ENCODE results near the gene TMUB2. TPM values are rescaled to one million over a fixed set of nuclear protein-coding genes. Genes with fewer than 3 reads are reported as not detected.
A peak's percentile ranks its signal among the peaks of the same experiment; 100 is the strongest.

Gene TMUB2
- total RNA-seq, 2 experiments from 2014 or later, result 31.4 to 34.1 TPM

DNA sequence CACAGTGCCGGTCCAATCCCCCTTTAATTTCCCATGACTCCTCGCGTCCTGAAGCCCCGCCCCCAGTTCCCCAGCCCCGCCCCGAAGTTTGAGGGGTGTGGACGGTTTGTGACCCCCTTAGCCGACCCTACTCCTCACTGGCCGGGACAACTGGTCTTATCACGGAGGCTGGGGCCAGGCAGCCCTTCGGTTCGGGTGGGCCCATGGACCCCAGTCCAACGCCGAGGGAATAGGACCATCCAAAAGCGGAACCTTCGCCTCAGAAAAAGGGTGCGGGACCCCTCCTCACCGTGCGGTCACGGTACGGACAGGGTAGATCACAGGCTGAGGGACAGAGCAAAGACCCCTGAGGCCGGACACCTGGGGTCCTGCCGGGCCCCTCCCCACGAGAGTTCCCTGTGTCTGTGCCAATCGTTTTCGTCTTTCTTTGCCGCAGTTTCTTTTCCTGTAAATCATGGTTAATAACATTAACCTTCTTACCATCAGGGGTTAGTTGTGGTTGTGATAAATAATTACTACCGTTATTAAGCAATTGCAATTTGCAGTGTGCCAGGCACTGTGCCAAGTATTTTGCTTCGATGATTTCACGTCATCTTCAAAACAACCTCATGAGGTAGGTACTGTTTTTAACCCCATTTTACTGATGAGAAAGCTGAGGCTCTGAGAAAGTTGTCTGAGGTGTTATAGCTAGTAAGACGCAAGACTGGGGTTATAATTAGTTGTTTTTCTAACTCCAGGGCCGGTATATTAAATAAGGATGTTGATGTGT lies 543 bp downstream of the TMUB2 start:
- H3K27me3 Mint-ChIP-seq, result no peaks in the 10 kb centered on the region
- peak; percentile 67 for ATAC-seq
- peaks cover 37% of the 10 kb centered on the region for H3K4me1 Mint-ChIP-seq
- peak overlapping the region; percentile 98 for H3K27ac Mint-ChIP-seq
- H3K36me3 Mint-ChIP-seq, result peaks cover 13% of the 10 kb centered on the region
- no peak for DNase-seq
- H3K9me3 Mint-ChIP-seq (ENCODE audit: low read depth), result no peaks in the 10 kb centered on the region
- peak overlapping the region; percentile 98 for H3K4me3 Mint-ChIP-seq
- CTCF ChIA-PET, result interaction anchor here (0.7 to 4.8 kb wide), 13 partner anchors 11 to 145 kb away, joined by 3 to 32 read pairs (median 8); partner anchors contain the start of genes ATXN7L3, HDAC5, HROB and UBTF

DNA sequence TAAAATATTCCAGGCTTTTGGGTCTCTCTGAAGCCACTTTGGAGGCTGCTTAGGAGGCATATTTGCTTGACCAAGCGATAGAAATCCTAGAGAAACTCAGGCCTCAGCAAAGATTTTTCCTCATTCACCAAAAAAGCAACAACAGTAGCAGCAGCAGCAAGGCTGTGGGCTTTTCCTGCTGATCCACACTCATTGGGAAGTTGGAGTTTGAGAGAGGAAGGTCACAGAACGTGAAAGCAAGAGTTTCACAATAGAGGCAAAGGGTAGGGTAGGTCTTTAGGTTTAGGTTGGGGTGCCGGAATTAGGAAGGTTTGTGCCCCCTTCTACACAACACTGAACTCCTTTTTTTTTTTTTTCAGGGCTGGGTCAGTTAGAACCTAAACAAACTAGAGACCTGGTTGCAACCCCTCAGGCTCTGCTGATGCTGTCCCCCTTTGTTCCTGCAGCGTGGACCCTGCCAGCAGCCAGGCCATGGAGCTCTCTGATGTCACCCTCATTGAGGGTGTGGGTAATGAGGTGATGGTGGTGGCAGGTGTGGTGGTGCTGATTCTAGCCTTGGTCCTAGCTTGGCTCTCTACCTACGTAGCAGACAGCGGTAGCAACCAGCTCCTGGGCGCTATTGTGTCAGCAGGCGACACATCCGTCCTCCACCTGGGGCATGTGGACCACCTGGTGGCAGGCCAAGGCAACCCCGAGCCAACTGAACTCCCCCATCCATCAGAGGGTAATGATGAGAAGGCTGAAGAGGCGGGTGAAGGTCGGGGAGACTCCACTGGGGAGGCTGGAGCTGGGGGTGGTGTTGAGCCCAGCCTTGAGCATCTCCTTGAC lies 2.0 kb downstream of the TMUB2 start:
- DNase-seq (no peak), ATAC-seq (no peak)
- CTCF ChIA-PET, result interaction anchor here (1.6 kb wide), 1 partner anchor 21 kb away, joined by 5 read pairs; no protein-coding TSS in a partner anchor
- H3K4me1 Mint-ChIP-seq, result peaks cover 31% of the 10 kb centered on the region
- H3K27me3 Mint-ChIP-seq, result no peaks in the 10 kb centered on the region
- no peaks in the 10 kb centered on the region for H3K9me3 Mint-ChIP-seq (ENCODE audit: low read depth)
- H3K4me3 Mint-ChIP-seq, result peak overlapping the region; percentile 98
- peak overlapping the region; percentile 98 for H3K27ac Mint-ChIP-seq
- peaks cover 13% of the 10 kb centered on the region for H3K36me3 Mint-ChIP-seq

DNA sequence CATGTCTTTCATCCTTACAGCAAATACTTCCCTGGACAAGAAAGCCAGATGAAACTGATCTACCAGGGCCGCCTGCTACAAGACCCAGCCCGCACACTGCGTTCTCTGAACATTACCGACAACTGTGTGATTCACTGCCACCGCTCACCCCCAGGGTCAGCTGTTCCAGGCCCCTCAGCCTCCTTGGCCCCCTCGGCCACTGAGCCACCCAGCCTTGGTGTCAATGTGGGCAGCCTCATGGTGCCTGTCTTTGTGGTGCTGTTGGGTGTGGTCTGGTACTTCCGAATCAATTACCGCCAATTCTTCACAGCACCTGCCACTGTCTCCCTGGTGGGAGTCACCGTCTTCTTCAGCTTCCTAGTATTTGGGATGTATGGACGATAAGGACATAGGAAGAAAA lies 3.7 kb downstream of the TMUB2 start:
- DNase-seq (no peak), ATAC-seq (no peak)
- Mint-ChIP-seq H3K27ac (peak overlapping the region; percentile 65), H3K9me3 (ENCODE audit: low read depth) (no peaks in the 10 kb centered on the region), H3K27me3 (no peaks in the 10 kb centered on the region), H3K4me3 (no peak overlapping the region), H3K4me1 (peaks cover 17% of the 10 kb centered on the region), H3K36me3 (peaks cover 16% of the 10 kb centered on the region)
- CTCF ChIA-PET, result no interaction called here

GRCh38 chr17:44191369-44191768 lies 4.6 kb downstream of the TMUB2 start:
- Mint-ChIP-seq H3K9me3 (ENCODE audit: low read depth) (no peaks in the 10 kb centered on the region), H3K4me3 (no peak overlapping the region), H3K27me3 (no peaks in the 10 kb centered on the region), H3K36me3 (peaks cover 19% of the 10 kb centered on the region), H3K4me1 (peaks cover 17% of the 10 kb centered on the region), H3K27ac (peak overlapping the region; percentile 26)
- ATAC-seq (no peak), DNase-seq (no peak)
- CTCF ChIA-PET, result interaction anchor here (1.4 kb wide), 1 partner anchor 13 kb away, joined by 4 read pairs; no protein-coding TSS in a partner anchor

DNA sequence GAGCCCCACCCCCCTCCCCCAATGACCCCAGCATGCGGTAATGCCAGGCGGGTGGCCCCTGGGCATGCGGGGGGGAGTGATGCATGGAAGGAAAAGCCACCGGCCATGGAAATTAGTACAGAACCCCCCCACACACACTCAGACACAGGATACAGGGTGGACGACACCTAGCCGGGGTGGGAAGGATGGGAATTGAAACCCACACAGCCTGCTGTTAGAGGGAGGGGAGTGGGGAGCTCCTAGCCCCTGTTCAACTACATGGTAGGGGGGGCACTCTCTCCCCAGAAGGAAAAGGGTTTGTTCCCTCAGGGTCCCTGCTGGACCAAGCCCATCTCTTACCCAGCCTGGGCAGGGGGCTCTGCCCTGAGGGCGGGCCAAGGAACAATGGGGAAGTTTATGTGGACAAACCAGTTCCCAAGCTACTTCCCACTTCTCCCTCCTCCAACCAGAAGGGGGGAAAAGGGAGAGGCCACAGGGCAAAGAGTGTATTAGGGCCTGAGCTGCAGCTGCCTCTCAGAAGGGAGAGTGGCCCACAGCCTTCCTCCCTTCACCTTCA lies 5.2 kb downstream of the TMUB2 start:
- Mint-ChIP-seq H3K27me3 (no peaks in the 10 kb centered on the region), H3K9me3 (ENCODE audit: low read depth) (no peaks in the 10 kb centered on the region), H3K36me3 (peaks cover 20% of the 10 kb centered on the region), H3K4me1 (peaks cover 19% of the 10 kb centered on the region), H3K27ac (no peak overlapping the region), H3K4me3 (no peak overlapping the region)
- ATAC-seq, result no peak
- no peak for DNase-seq
- CTCF ChIA-PET, result interaction anchor here (1.4 kb wide), 1 partner anchor 12 kb away, joined by 4 read pairs; no protein-coding TSS in a partner anchor

DNA sequence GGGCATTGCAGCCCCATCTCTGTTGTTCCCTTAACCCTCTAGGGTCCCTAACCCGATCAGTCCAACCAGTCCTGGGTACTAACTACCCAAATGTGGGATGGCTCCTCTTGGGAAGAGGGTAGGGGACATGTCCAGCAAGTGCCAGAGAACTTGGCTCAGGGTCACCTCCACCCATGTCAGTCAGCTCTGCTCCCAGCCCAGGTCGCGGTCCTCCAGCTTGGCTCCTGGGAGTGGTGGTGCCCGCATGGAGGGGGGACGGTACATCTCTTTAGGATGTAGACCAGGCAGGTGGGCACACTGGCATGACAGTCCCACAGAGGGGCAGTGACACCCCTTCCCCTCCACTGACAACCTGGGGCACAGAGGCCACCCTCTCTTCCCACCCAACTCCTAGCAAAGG lies 6.0 kb downstream of the TMUB2 start:
- Mint-ChIP-seq H3K27me3 (no peaks in the 10 kb centered on the region), H3K4me3 (no peak overlapping the region), H3K36me3 (peaks cover 25% of the 10 kb centered on the region), H3K27ac (no peak overlapping the region), H3K4me1 (peaks cover 21% of the 10 kb centered on the region), H3K9me3 (ENCODE audit: low read depth) (no peaks in the 10 kb centered on the region)
- DNase-seq (no peak), ATAC-seq (no peak)
- CTCF ChIA-PET, result interaction anchor here (1.8 kb wide), 1 partner anchor 17 kb away, joined by 5 read pairs; no protein-coding TSS in a partner anchor

- no peaks in the 10 kb centered on the region for H3K9me3 Mint-ChIP-seq (ENCODE audit: low read depth)
- DNase-seq, result no peak
- H3K4me3 Mint-ChIP-seq, result no peak overlapping the region
- H3K27ac Mint-ChIP-seq, result no peak overlapping the region
- CTCF ChIA-PET, result interaction anchor here (1.8 kb wide), 1 partner anchor 17 kb away, joined by 5 read pairs; no protein-coding TSS in a partner anchor
- H3K27me3 Mint-ChIP-seq, result no peaks in the 10 kb centered on the region
- H3K4me1 Mint-ChIP-seq, result peaks cover 19% of the 10 kb centered on the region
- peaks cover 26% of the 10 kb centered on the region for H3K36me3 Mint-ChIP-seq
- ATAC-seq, result no peak
Measured at GRCh38 chr17:44193326-44194084, 6.7 kb downstream of the TMUB2 start.

DNA sequence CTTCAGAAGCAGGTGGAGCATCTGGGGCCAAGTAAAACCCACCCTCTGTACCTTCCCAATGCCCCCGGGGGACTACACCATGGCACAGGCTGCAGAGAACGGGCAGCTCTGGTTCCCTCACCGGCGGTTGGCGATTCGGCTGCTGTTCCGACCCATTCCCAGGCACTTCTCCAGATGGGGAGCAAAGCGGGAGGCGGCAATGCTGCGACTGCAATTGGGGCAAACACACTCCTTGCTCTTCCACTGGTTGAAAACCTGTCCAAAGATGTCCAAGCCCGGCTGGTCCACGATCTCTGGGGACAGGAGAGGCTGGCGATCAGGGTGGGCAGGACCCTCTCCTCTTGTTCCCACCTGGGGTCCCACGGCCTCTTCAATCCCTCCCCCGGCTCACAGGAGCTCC lies 10.3 kb downstream of the TMUB2 start:
- ATAC-seq (no peak), DNase-seq (no peak)
- H3K4me1 Mint-ChIP-seq, result peaks cover 24% of the 10 kb centered on the region
- peaks cover 18% of the 10 kb centered on the region for H3K36me3 Mint-ChIP-seq
- no peaks in the 10 kb centered on the region for H3K27me3 Mint-ChIP-seq
- H3K27ac Mint-ChIP-seq, result peak overlapping the region; percentile 90
- CTCF ChIA-PET, result interaction anchor here (1.7 to 6.6 kb wide), 3 partner anchors 11 to 154 kb away, joined by 5 to 67 read pairs (median 32); partner anchors contain the start of gene TMUB2
- peak overlapping the region; percentile 83 for H3K4me3 Mint-ChIP-seq
- H3K9me3 Mint-ChIP-seq (ENCODE audit: low read depth), result no peaks in the 10 kb centered on the region

DNA sequence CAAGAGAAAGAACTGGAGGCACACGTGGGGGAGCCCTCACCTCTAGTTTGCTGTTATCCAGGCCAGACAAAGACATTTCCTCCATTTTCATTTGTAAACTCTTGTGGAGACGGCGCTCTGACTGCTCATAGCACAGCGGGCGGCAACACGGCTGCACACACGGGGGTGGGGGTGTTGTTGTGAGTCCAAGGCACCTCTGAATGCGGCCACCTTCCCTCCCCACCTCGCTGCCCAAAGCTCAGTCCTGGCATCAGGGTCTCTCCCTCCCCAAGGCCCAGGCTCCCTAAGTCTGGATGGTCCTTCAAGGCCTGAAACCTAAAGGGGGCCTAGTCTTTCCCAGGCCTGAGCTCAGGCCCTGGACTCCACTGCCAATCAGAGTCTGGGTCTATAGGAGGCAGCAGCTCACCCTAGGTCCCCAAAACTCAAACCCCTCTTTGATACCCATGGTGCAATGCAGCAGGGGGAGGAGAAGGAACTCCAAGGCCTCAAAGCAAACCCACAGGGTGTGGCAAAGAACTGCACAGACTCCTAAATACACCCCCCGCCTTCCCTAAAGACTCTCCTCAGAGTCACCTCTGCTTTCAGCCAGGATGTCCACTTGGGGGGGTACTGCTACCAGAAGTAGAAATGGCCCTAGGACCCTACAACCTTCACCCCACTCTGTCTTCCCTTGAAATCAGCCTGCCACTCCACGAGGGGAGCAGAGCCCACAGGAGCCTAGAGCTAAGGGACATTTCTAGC lies 11.4 kb downstream of the TMUB2 start:
- no peaks in the 10 kb centered on the region for H3K27me3 Mint-ChIP-seq
- H3K9me3 Mint-ChIP-seq (ENCODE audit: low read depth), result no peaks in the 10 kb centered on the region
- DNase-seq (peak; percentile 81), ATAC-seq (peak; percentile 20)
- peaks cover 18% of the 10 kb centered on the region for H3K36me3 Mint-ChIP-seq
- H3K4me3 Mint-ChIP-seq, result peak overlapping the region; percentile 83
- H3K4me1 Mint-ChIP-seq, result peaks cover 30% of the 10 kb centered on the region
- peak overlapping the region; percentile 90 for H3K27ac Mint-ChIP-seq
- CTCF ChIA-PET, result interaction anchor here (0.7 to 6.6 kb wide), 9 partner anchors 12 to 156 kb away, joined by 3 to 67 read pairs (median 6); partner anchors contain the start of genes TMUB2 and UBTF

DNA sequence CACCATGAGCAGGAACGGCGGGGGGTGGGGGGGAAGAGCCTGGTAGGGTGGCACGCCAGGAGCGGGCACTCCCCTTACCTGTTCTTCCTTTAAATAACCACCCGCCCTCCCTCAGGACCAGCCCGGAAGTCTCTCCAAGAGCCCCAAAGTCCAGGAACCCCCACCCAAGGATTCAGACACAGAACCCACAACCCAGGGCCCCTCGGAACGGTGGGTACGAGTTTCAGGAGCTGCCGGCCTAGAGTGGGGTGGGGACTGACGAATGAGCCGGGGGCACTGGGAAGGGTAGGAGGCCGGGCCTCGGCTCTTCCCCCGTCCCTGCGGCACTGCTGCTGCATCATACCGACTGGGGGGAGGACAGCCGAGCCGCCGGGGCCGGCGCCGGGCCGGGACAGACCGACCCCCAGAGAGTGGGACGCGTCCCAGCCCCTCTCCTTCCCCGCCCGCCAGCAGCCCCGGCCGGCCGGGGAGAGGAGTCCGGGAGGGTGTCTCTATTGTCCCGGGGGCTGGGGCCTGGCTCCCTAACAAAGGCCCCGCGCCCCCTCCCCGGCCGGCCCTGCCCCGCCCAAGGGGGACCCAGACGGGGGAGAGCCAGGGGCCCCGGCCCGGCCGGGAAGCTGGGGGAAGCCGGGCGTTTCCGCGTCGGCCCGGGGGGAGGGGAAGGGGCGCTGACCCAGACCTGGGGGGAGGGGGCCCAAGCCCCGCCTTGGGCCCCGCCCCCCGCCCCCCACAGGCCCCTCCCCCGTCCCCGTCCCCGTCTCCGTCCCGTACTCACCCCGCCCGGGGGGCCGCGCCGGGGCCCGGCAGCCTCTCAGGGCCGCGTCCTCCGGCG lies 12.2 kb downstream of the TMUB2 start:
- CTCF ChIA-PET, result interaction anchor here (0.7 to 6.6 kb wide), 9 partner anchors 11 to 155 kb away, joined by 3 to 67 read pairs (median 6); partner anchors contain the start of genes TMUB2 and UBTF

More for the DNA sequence above, 12.2 kb downstream of the TMUB2 start:
- peak; percentile 15 for ATAC-seq
- Mint-ChIP-seq H3K4me1 (peaks cover 37% of the 10 kb centered on the region), H3K9me3 (ENCODE audit: low read depth) (no peaks in the 10 kb centered on the region), H3K27me3 (no peaks in the 10 kb centered on the region), H3K36me3 (peaks cover 18% of the 10 kb centered on the region), H3K27ac (peak overlapping the region; percentile 90), H3K4me3 (peak overlapping the region; percentile 83)
- peak; percentile 71 for DNase-seq
